Esophagus squamous epithelium (tissue), 4 donors: ENCODE results near the gene CORO1C.

Experiments used
- POLR2A ChIP-seq, 4 donors: fragments of 450-650 bp; IDR thresholded peaks; one replicate each; pipeline ENCODE4 v1.6.1; 2017; ENCODE audit warnings: antibody characterized with exemption in 4 of 4, mild to moderate bottlenecking in 4 of 4, moderate library complexity in 3 of 4
- TF ChIP-seq, protein P1 (sequence below), 6 experiments: fragments of 450-650 bp in 4 of 6; fragments of 200-600 bp in 2 of 6; sonication (generic) in 2 of 6; IDR thresholded peaks; one replicate each; pipeline ENCODE4 v1.5.1; 2016 to 2019; ENCODE audit warnings: antibody characterized with exemption in 6 of 6, mild to moderate bottlenecking in 4 of 6, moderate library complexity in 4 of 6

DNA sequence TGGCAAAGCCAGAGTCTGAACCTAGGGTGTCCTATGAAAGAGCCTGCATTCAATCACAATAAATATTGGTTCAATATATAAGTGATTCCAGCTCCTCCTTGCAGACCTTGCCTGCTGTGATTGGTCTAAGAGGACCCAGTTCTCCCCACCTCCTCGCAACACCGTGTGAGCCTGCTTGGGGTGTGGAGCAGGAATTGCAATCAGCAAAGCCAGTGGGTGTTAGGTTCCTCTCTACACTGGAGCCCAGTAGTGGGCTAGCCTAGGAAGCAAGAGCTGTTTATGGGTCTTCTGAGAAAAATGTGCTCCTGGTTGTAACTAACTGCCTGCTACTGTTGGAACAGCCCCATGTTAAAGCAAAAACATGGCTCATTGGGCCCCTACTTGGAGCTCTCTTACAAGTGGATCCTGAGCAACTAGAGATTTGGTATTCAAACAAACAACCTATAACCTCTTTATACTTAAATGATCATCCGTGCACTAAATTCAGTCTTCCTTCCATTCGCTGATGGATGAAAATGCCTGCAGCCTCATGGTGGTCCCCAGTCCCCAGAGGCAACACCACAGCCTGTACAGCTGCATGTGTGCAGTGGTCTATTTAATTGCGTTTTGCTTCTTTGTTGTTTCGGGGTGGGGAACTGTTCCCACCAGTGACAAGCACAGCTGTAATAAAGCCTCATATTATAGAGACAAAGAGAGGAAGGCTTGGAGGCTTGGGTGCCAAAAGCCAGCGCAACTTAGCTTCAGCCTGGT, 93.9 kb downstream of the CORO1C start:
- TF ChIP-seq, protein P1, sequence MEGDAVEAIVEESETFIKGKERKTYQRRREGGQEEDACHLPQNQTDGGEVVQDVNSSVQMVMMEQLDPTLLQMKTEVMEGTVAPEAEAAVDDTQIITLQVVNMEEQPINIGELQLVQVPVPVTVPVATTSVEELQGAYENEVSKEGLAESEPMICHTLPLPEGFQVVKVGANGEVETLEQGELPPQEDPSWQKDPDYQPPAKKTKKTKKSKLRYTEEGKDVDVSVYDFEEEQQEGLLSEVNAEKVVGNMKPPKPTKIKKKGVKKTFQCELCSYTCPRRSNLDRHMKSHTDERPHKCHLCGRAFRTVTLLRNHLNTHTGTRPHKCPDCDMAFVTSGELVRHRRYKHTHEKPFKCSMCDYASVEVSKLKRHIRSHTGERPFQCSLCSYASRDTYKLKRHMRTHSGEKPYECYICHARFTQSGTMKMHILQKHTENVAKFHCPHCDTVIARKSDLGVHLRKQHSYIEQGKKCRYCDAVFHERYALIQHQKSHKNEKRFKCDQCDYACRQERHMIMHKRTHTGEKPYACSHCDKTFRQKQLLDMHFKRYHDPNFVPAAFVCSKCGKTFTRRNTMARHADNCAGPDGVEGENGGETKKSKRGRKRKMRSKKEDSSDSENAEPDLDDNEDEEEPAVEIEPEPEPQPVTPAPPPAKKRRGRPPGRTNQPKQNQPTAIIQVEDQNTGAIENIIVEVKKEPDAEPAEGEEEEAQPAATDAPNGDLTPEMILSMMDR (IDR thresholded peaks at IDR 0.05) = no peak
- TF ChIP-seq POLR2A (IDR thresholded peaks at IDR 0.05) = no peak
